22Rv1 (cell line): ENCODE results near the gene CSTF2T.

ENCODE experiments used
- CTCF ChIP-seq: fragments of 450-650 bp; IDR thresholded peaks from 2 replicates; pipeline ENCODE4 v1.5.1; 2017; ENCODE audit warnings: mild to moderate bottlenecking
- ZFX ChIP-seq: fragments of 450-650 bp; IDR thresholded peaks from 2 replicates; pipeline ENCODE4 v1.6.1; 2017; ENCODE audit warnings: antibody characterized with exemption, borderline replicate concordance

- TF ChIP-seq CTCF (no peak), ZFX (no peak)
Measured at GRCh38 chr10:51691135-51691534, 8.3 kb downstream of the CSTF2T start.
